IMR-90 (cell line): ENCODE measurements around the gene MYOM1. TPM values are rescaled to one million over a fixed set of nuclear protein-coding genes. Genes with fewer than 3 reads are reported as not detected.

Experiments
- ATAC-seq: fragments of 200-7000 bp; cut with Tn5 transposase; 2 replicates; pipeline ENCODE4 v1.9.1; 2020; ENCODE audit warnings: low read depth, mild to moderate bottlenecking, moderate library complexity
- BruUV-seq: library from RNA; stranded (reverse); fragments of 400-500 nt; replicated peaks from 2 replicates; lab custom pipeline; 2021; lab: Mats Ljungman, UMichigan
- CTCF ChIA-PET: fragments of 300-600 bp; formaldehyde crosslinking; extraction: SDS; loops from one replicate; lab custom pipeline; 2021; ENCODE audit warnings: antibody characterized with exemption; lab: Yijun Ruan, JAX
- POLR2A ChIA-PET: fragments of 300-600 bp; sonication (Branson Sonifier 250); formaldehyde crosslinking; loops from one replicate; lab custom pipeline; 2022; ENCODE audit warnings: antibody characterized with exemption; ENCODE audit not compliant: unreplicated experiment; lab: Charles Lee
- DNase-seq: peaks from one replicate; pipeline ENCODE4 v3.0.0; 2013
- H2AFZ ChIP-seq: replicated peaks from 2 replicates; pipeline ENCODE3; 2013; ENCODE audit warnings: low read length, mild to moderate bottlenecking; ENCODE audit not compliant: poor library complexity
- H2AK5ac ChIP-seq: 2 replicates; pipeline ENCODE4 v1.6.1; 2013; ENCODE audit warnings: low read depth, low read length, inconsistent platforms
- H2AK9ac ChIP-seq: replicated peaks from 2 replicates; pipeline ENCODE3; 2013; ENCODE audit warnings: mild to moderate bottlenecking, low read depth, low read length, moderate library complexity; ENCODE audit not compliant: poor library complexity
- H2BK120ac ChIP-seq: 2 replicates; pipeline ENCODE4 v1.6.1; 2013; ENCODE audit warnings: low read depth, low read length, inconsistent platforms
- H2BK15ac ChIP-seq: 3 replicates; pipeline ENCODE4 v1.6.1; 2013; ENCODE audit warnings: low read depth, low read length, inconsistent platforms
- H2BK20ac ChIP-seq: 2 replicates; pipeline ENCODE4 v1.6.1; 2013; ENCODE audit warnings: low read depth, mild to moderate bottlenecking, inconsistent platforms, low read length, moderate library complexity
- H2BK5ac ChIP-seq: 2 replicates; pipeline ENCODE4 v1.6.1; 2013; ENCODE audit warnings: mild to moderate bottlenecking, low read depth, low read length, inconsistent platforms; ENCODE audit not compliant: poor library complexity, severe bottlenecking
- H3K14ac ChIP-seq: replicated peaks from 2 replicates; pipeline ENCODE4 v1.6.1; 2013; ENCODE audit warnings: low read depth, low read length, inconsistent platforms
- H3K18ac ChIP-seq: 2 replicates; pipeline ENCODE4 v1.6.1; 2013; ENCODE audit warnings: low read depth, low read length, control low read depth
- H3K23ac ChIP-seq: 2 replicates; pipeline ENCODE4 v1.6.1; 2013; ENCODE audit warnings: low read depth, low read length, inconsistent platforms
- H3K27ac ChIP-seq: 2 replicates; pipeline ENCODE4 v1.5.1; 2013; ENCODE audit warnings: mild to moderate bottlenecking, control low read depth, low read length; ENCODE audit not compliant: insufficient read depth
- H3K27me3 ChIP-seq: 2 replicates; pipeline ENCODE4 v1.6.1; 2013; ENCODE audit warnings: low read length; ENCODE audit not compliant: control insufficient read depth, insufficient read depth
- H3K36me3 ChIP-seq: 2 replicates; pipeline ENCODE4 v1.6.1; 2013; ENCODE audit warnings: low read length, mixed read lengths; ENCODE audit not compliant: control insufficient read depth, insufficient read depth
- H3K4ac ChIP-seq: 2 replicates; pipeline ENCODE4 v1.6.1; 2013; ENCODE audit warnings: low read depth, low read length, inconsistent platforms
- H3K4me1 ChIP-seq: 2 replicates; pipeline ENCODE4 v1.6.1; 2013; ENCODE audit warnings: low read length, mixed read lengths; ENCODE audit not compliant: control insufficient read depth, insufficient read depth
- H3K4me2 ChIP-seq: 2 replicates; pipeline ENCODE4 v1.6.1; 2013; ENCODE audit warnings: low read depth, mild to moderate bottlenecking, control low read depth, low read length, moderate library complexity
- H3K4me3 ChIP-seq: 2 replicates; pipeline ENCODE4 v1.5.1; 2013; ENCODE audit warnings: low read depth, mild to moderate bottlenecking, control low read depth, low read length, moderate library complexity; ENCODE audit not compliant: insufficient read depth
- H3K56ac ChIP-seq: 2 replicates; pipeline ENCODE4 v1.6.1; 2013; ENCODE audit warnings: low read length, inconsistent platforms; ENCODE audit not compliant: insufficient read depth; ENCODE audit errors: extremely low read depth
- H3K79me1 ChIP-seq, 2 experiments: 2 replicates each; pipeline ENCODE4 v1.6.1; 2013; ENCODE audit warnings: low read length in 2 of 2, inconsistent platforms in 1 of 2, low read depth in 1 of 2
- H3K9ac ChIP-seq: 2 replicates; pipeline ENCODE4 v1.6.1; 2013; ENCODE audit warnings: low read depth, low read length, control low read depth
- H3K9me1 ChIP-seq: 2 replicates; pipeline ENCODE4 v1.6.1; 2013; ENCODE audit warnings: low read length, inconsistent platforms; ENCODE audit not compliant: insufficient read depth
- H3K9me3 ChIP-seq: 2 replicates; pipeline ENCODE4 v1.6.1; 2013; ENCODE audit warnings: low read length; ENCODE audit not compliant: control insufficient read depth, insufficient read depth
- H4K20me1 ChIP-seq: 2 replicates; pipeline ENCODE4 v1.6.1; 2013; ENCODE audit warnings: low read length, inconsistent platforms; ENCODE audit not compliant: insufficient read depth
- H4K5ac ChIP-seq: 2 replicates; pipeline ENCODE4 v1.6.1; 2013; ENCODE audit warnings: mild to moderate bottlenecking, low read depth, low read length, control low read depth
- H4K8ac ChIP-seq, 2 experiments: 2 replicates each; pipeline ENCODE4 v1.6.1; 2013; ENCODE audit warnings: low read depth in 2 of 2, low read length in 2 of 2, control low read depth in 1 of 2, inconsistent platforms in 1 of 2
- H4K91ac ChIP-seq: 2 replicates; pipeline ENCODE4 v1.6.1; 2013; ENCODE audit warnings: low read depth, low read length, inconsistent platforms; ENCODE audit not compliant: insufficient read depth
- CEBPB ChIP-seq: IDR thresholded peaks from 2 replicates; pipeline ENCODE4 v1.6.1; 2012; ENCODE audit warnings: low read depth, low read length, improper control_type of control experiment
- CHD1 ChIP-seq: IDR thresholded peaks from 2 replicates; pipeline ENCODE4 v1.6.1; 2012; ENCODE audit warnings: low read depth, low read length, improper control_type of control experiment
- CTCF ChIP-seq: conservative IDR thresholded peaks from 2 replicates; pipeline ENCODE4 v1.5.1; 2012; ENCODE audit warnings: mild to moderate bottlenecking, low read depth, low read length, improper control_type of control experiment
- FOS ChIP-seq: fragments of 150-350 bp; IDR thresholded peaks from 2 replicates; pipeline ENCODE4 v1.6.1; 2016; ENCODE audit warnings: low read depth, low read length
- MAFK ChIP-seq: IDR thresholded peaks from 2 replicates; pipeline ENCODE4 v1.6.1; 2012; ENCODE audit warnings: low read depth, low read length, improper control_type of control experiment
- NFE2L2 ChIP-seq: fragments of 150-350 bp; IDR thresholded peaks from 2 replicates; pipeline ENCODE4 v1.6.1; 2016; ENCODE audit warnings: low read depth, mild to moderate bottlenecking, low read length
- POLR2A ChIP-seq: IDR thresholded peaks from 2 replicates; pipeline ENCODE4 v1.6.1; 2012; ENCODE audit warnings: mild to moderate bottlenecking, low read depth, low read length
- RAD21 ChIP-seq: IDR thresholded peaks from 2 replicates; pipeline ENCODE4 v1.6.1; 2012; ENCODE audit warnings: low read length, improper control_type of control experiment
- WGBS, 2 experiments: methylation state at CpG; one replicate each; pipeline versions ENCODE4 v1.1.5 to v1.1.7; 2013; ENCODE audit warnings: missing lambda C conversion rate in 2 of 2; ENCODE audit not compliant: insufficient read length in 1 of 2; ENCODE audit errors: extremely low coverage in 2 of 2; 5-methylcytosine and 5-hydroxymethylcytosine counted together
- dilution Hi-C: fragments of 300-500 bp; cut with HindIII; formaldehyde crosslinking; loops from one replicate; pipeline ENCODE4 v1.14.3; 2018; ENCODE audit warnings: low sequenced_read_pairs; ENCODE audit not compliant: unreplicated experiment
- in situ Hi-C: fragments of 300-500 bp; cut with MboI; formaldehyde crosslinking; loops from 3 replicates; pipeline ENCODE4 v1.14.3; 2019; ENCODE audit warnings: low sequenced_read_pairs, inconsistent platforms, mixed read lengths
- intact Hi-C: fragments of 100-400 bp; cut with micrococcal nuclease; formaldehyde crosslinking; loops from 2 replicates; pipeline ENCODE4 v1.10.0; 2022
- polyA plus RNA-seq, 3 experiments: library from polyadenylated mRNA; depleted of rRNA; stranded (reverse); fragments of >200 nt; gene quantifications; 2 replicates each; pipeline ENCODE4 v1.2.3, GENCODE V29; 2012; ENCODE audit warnings: low replicate concordance in 1 of 3
- total RNA-seq: library from RNA; depleted of rRNA; stranded (reverse); fragments of >200 nt; gene quantifications from 2 replicates; pipeline ENCODE4 v1.2.3, GENCODE V29; 2012

Gene MYOM1
- total and polyA plus RNA-seq, 2 of the 4 experiments (the other 2 are of a cell fraction): under 0.01 to 0.10 TPM

- no peak overlapping the region for H3K4me3 ChIP-seq
- no peak overlapping the region for H3K56ac ChIP-seq
- H2BK5ac ChIP-seq: peak overlapping the region; percentile 72
- ATAC-seq (peak; percentile 81), DNase-seq (peak; percentile 90)
- peak overlapping the region; percentile 69 for H2AFZ ChIP-seq
- TF ChIP-seq POLR2A (no peak), MAFK (peak; percentile 95), CEBPB (peak; percentile 96), RAD21 (no peak), CHD1 (no peak), CTCF (no peak), FOS (peak; percentile 67), NFE2L2 (peak; percentile 46; the same call in 1 of the 2 replicates)
- H3K4me1 ChIP-seq: no peaks in the 10 kb centered on the region; the same call in 1 of the 2 replicates
- H3K4me2 ChIP-seq: peak overlapping the region; percentile 37; the same call in 1 of the 2 replicates
- H4K8ac ChIP-seq: peak overlapping the region in 1 of 2 experiments; percentile 46; a peak in 2 of 4 replicates
- ChIA-PET CTCF (no interaction called here), POLR2A (no interaction called here)
- H3K79me1 ChIP-seq: no peaks in the 10 kb centered on the region
- in situ Hi-C loops (no loop called here), dilution Hi-C loops (no loop called here), intact Hi-C loops (no loop called here)
- peak overlapping the region; percentile 6; the same call in 1 of the 2 replicates for H3K23ac ChIP-seq
- H3K36me3 ChIP-seq: no peaks in the 10 kb centered on the region
- H3K9ac ChIP-seq: no peak overlapping the region
- H2BK120ac ChIP-seq: peak overlapping the region; percentile 87
- no peaks in the 10 kb centered on the region for H3K9me1 ChIP-seq
- H3K9me3 ChIP-seq: no peaks in the 10 kb centered on the region
- H4K20me1 ChIP-seq: no peaks in the 10 kb centered on the region
- H2AK9ac ChIP-seq: no peak overlapping the region
- 0% methylated on average over 2 of the region's 4 CpGs; no CpG with 5 or more reads in 1 of the 2 experiments for WGBS, 2 experiments
- no peak overlapping the region for H4K5ac ChIP-seq
- H2AK5ac ChIP-seq: no peak overlapping the region
- H3K27ac ChIP-seq: no peak overlapping the region
- no peaks in the 10 kb centered on the region for H3K27me3 ChIP-seq
- peak overlapping the region; percentile 73 for H2BK20ac ChIP-seq
- H3K18ac ChIP-seq: peak overlapping the region; percentile 19; the same call in 1 of the 2 replicates
- H3K4ac ChIP-seq: peak overlapping the region; percentile 61; the same call in 1 of the 2 replicates
- no TSS peak for BruUV-seq
- H4K91ac ChIP-seq: 0 out of 2 replicates have a peak overlapping the region, but pooled peaks have one; percentile 17
- peak overlapping the region; percentile 64; the same call in 1 of the 3 replicates for H2BK15ac ChIP-seq
- H3K14ac ChIP-seq: peak overlapping the region; percentile 56
These were observed 182.3 kb downstream of the MYOM1 start for GRCh38 chr18:3037423-3037915.
